HG03565 (cell line): ENCODE results near the gene MMP11.
A peak's percentile ranks its signal among the peaks of the same experiment; 100 is the strongest.
"Not testable (repeated sequence)": the region's sequence is repeated elsewhere in the genome, so short reads cannot be mapped to it uniquely, and the experiment has no call there.

ENCODE experiments used
- ATAC-seq: cut with Tn5 transposase; IDR thresholded peaks from one replicate; pipeline ENCODE4 v1.9.1; 2021; ENCODE audit warnings: mild to moderate bottlenecking, moderate library complexity; ENCODE audit not compliant: unreplicated experiment

Gene MMP11, protein sequence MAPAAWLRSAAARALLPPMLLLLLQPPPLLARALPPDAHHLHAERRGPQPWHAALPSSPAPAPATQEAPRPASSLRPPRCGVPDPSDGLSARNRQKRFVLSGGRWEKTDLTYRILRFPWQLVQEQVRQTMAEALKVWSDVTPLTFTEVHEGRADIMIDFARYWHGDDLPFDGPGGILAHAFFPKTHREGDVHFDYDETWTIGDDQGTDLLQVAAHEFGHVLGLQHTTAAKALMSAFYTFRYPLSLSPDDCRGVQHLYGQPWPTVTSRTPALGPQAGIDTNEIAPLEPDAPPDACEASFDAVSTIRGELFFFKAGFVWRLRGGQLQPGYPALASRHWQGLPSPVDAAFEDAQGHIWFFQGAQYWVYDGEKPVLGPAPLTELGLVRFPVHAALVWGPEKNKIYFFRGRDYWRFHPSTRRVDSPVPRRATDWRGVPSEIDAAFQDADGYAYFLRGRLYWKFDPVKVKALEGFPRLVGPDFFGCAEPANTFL

DNA sequence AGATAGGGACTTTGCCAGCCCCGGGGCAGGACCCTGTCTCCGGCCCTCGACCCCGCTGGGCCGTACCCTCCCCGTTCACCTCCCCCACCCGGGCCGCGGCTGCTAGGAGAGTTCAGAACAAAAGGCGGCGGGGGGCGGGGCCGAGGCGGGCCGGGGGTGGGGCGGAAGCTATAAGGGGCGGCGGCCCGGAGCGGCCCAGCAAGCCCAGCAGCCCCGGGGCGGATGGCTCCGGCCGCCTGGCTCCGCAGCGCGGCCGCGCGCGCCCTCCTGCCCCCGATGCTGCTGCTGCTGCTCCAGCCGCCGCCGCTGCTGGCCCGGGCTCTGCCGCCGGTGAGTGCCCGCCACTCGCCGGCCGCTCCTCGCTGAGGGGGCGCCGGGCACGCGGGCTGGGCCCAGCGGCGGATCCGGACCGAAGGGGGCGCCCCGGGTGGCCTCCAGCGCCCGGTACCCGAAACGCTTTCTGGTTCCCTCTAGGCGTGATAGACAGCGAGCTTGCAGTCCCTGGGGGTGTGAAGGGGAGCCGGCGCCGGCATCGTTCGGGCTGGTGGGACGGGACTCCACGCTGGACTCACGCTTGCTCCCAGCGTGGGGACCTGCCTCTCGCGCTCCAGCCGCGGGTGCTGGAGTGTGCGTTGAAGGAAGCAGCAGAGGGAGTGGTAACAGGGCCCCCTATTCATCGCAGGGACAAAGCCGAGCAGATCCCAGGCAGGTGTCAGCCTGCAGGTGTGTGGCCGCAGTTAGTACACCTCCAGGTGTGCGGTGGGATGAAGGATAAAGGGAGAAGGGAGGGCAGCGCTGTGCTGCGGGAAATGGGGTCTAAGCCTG is at the start of gene MMP11:
Gene MMP11, plus strand, starts transcription at position 201 of the 825 bp plus-strand sequence. Its CDS starts 22 bp downstream, at position 223.
- no peak for ATAC-seq

DNA sequence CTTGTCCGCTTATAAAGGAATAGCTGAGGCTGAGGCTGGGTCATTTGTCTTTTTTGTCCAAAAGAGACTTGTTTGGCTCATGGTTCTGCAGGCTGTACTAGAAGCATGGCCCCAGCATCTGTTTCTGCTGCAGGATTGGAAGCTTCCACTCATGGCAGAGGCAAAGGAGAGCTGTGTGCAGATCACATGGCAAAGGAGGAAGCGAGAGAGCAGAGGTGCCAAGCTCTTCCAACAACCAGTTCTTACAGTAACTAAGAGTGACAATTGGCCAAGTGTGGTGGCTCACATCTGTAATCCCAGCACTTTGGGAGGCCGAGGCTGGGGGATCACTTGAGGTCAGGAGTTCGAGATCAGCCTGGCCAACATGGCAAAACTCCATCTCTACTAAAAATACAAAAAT is 44.5 kb upstream of the MMP11 start:
- not testable (repeated sequence) for ATAC-seq

DNA sequence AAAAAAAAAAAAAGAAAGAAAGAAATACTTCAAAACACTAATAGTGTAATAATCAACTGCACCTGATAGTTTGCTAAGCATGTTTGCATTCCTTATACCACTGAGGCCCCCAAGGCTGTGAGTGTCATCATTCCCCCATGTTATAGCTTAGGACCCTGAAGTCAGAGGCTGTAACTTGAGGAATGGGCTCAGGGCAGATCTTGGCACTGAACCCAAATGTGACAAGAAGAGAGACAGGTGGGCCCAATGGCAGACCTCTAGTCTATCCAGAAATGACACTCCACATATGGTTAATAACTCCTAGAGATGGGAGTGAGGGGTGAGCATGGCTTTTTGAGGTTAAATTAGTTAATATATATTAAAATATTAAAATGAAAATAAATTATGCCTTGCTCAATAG is 35.0 kb upstream of the MMP11 start:
- no peak for ATAC-seq

DNA sequence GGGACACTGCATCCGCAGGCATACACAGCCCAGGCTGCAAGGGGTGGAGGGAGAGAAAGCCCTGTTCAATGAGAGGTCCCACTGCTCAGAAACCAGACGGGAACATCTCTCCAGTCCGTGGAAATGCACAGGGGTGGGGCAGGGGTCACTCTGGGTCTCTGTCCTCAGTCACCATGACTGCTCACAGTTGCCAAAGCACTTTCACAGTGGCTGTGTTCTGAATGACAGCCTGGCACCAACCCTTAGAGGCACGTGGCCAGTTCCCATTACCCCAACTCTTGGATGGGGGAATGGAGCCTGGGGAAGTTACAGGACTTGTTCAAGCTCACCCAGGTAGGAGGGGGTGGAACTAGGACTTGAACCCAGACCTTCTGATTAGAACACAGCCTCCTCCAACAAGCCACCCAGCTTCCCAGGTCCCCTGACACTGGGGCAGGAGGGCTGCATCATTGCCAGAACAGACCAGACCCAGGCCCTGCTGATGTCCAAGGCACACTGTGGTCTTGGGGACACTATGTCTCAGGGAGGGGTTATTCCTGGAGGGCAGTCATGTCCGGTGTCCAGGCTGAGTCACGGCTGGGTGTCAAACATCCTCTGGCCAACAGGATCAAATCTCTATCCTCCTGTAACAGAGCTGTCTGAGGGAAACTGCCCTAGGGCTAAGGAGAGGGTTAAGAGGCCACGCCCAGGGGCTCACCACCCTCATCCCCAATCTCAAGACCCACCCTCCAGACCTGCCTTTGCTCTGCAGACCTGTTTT is 30.0 kb upstream of the MMP11 start:
- no peak for ATAC-seq

DNA sequence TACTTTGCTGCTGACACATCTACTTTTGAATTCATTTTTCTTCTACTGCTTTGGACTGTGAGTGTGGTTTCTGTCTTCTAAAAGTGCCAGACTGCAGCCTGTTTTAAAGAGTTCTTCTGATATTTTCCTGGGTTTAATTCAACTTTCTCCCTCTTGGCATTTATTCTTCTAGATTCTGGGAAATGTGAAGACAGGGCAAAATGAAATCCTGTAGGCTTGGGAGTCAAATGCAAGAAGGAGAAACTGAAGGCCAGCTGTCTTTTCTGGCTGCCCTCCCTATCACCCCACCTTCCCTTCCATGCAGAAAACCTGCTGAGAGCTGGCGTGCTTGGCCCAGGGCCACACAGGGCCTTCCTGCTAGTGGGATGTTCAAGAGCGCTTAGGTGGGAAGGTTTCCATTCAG is 29.3 kb upstream of the MMP11 start:
- no peak for ATAC-seq

DNA sequence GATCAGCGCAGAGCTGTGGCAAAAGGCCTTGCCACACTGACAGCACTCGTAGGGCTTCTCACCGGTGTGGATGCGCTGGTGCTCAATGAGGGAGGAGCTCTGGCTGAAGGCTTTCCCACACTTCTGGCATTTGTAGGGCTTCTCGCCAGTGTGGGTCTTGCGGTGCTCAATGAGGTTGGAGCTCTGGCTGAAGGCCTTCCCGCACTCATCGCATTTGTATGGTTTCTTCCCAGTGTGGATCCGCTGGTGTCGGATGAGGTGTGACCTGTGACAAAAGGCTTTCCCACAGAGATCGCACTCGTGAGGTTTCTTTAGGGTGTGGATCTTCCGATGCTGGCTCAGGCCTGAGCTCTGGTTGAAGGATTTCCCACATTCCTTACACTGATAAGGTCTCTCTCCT is 28.6 kb upstream of the MMP11 start:
- no peak for ATAC-seq

DNA sequence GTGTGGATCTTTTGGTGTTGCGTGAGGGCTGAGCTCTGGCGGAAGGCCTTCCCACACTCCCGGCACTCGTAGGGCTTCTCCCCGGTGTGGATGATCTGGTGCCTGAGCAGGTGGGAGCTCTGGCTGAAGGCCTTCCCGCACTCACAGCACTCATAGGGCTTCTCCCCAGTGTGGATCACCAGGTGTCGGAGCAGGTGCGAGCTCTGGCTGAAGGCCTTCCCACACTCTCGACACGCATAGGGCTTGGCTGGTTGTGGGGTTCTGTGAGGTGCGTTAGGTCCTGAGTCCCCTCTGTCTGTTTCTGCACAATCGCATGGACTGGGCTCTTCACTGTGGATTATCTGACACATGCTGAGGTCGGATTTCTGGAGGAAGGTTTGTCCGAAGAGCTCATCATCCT is 28.2 kb upstream of the MMP11 start:
- no peak for ATAC-seq

DNA sequence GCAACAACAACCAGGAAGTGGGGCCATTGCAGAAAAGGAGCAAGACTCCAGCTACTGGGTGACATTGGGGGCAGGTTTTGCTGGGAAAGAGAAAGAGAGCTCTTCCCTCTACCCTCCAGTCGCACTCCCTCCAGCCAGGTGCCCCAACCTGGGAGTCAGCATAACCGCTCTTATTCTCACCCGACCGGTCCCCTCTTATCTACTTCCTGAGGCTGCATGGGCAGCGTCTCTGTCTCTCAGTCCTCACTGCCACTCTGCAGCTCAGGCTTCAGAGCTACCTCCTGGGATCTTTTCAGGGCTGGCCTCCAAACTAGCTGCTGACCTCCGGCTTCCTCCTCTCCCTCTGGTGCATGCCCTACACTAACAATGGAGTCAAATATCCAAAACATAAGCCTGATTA is 26.9 kb upstream of the MMP11 start:
- ATAC-seq = no peak

DNA sequence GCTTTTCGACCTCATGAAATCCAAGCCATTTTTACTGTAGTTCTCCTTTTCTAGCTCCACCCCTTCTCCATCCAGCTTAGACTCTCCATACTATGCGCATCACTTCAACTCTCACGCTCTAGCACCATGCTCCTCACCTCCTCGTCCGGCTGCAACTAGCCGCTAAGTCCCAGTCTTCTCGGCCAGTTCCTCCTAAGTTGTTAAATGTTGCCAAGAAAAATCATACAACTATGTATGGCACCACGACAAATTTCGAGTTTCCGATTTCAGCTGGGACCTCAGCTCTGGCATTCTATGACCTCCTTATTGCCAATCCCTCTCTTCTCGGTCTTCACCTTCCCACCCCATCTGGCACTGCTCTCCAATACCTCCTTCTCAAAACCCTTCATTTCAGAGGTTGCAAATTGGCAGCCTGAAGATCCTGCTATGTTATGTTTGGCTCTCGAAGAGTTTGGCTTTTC is 22.8 kb upstream of the MMP11 start:
- no peak for ATAC-seq

DNA sequence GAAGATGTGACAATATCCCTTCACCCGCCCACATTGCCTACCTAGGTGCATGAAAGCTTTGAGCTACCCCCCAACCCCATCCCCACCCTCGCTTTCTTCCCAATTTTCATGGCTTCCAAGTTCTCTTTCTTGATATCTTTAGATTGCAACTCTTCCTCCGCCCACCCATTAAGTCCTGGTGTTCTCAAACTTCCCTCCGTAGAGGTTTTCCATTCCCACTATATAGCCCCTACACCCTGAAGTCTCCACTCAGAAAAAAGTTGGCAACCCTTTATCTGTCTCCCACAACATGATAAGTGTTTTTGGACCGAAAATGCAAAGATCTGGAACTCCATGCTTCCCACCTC is 22.3 kb upstream of the MMP11 start:
- ATAC-seq = no peak

DNA sequence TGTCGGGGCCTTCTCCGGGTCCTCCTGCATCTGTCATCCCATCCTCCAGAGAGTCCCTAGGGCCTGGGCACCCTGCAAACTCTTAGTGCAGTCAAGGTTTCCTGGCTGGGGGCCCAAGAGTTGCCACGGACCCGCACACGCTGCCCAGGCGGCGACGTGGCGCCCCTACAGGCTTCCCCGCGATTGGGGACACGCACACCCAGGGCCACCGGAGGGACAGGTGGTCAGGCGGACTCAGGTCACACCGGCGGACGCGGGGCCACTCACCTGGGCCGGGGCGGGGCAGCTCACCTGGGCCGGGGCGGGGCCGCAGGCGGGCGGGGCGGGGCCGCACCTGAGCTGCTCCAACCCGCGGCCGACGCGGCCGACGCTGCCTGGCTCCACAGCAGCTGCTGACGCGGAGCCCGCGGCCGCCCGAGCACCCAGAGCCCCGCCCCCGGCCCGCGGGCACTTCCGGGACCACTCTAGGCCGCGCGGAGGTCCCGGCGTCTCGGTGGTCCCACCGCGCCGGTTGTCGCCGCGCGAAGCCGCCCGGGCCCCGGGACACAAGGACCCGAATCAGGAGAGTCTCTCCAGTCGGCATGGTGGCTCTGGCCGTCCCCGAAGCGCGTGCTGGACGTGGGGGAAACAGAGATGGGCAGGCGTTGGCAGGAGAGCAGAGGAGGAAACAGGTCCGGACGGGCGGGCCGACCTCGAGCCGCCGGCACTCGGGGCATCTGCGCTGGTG is 21.8 kb upstream of the MMP11 start, which contains the start of gene ZNF70:
Gene ZNF70, minus strand, starts transcription at position 399 of the 727 bp plus-strand sequence. CDS start 5,972 bp downstream, outside the sequence.
- ATAC-seq = peak; percentile 58

DNA sequence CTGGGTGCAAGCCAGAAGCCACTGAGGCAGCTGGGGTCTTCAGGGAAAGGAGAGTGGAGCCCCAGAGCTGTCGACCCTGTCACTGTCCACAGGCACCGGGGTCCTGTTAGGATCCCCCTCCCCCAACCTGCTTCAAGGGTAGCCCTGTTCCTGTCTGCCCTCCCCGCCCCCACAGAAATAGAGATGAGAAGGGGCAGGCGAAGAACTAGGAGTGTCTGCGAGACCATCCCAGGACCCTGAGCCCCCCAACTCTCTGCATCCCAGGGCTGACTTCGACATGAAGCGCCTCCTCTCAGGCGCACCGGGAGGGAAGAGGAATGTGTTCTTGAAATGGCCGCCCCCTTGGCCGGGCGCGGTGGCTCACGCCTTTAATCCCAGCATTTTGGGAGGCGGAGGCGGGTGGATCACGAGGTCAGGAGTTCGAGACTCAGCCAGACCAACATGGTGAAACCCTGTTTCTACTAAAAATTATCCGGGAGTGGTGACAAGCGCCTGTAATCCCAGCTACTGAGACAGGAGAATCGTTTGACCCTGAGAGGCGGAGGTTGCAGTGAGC is 21.1 kb upstream of the MMP11 start:
- ATAC-seq = no peak

DNA sequence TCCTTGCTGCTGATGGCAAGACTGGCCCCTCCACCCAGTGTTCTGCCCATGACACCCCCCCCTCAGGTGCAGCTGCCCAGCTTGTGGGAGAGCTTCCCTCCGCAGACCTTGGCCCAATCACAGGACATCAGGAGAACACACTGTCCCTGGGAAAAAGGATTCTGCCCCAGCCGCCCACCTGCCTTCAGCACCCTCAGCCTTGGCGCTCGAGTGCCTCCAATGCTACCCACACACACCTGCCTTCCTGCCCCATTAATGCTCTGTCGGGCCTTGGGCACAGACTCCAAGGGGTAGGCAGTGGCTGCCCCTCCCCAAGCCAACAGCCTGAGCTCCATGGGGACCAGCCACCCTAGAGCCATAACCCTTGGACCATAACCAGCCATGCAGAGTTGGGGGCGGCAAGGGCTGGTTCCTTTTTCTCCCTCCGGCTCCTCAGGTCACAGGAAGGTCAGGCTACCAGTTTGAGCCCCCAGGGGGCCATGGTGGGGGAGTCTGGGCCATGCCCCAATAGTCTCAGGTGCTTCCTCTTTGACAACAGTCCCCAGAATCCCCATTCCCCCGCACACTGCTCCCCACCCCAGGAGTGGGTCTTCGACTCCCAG is 20.5 kb upstream of the MMP11 start:
- ATAC-seq = no peak

DNA sequence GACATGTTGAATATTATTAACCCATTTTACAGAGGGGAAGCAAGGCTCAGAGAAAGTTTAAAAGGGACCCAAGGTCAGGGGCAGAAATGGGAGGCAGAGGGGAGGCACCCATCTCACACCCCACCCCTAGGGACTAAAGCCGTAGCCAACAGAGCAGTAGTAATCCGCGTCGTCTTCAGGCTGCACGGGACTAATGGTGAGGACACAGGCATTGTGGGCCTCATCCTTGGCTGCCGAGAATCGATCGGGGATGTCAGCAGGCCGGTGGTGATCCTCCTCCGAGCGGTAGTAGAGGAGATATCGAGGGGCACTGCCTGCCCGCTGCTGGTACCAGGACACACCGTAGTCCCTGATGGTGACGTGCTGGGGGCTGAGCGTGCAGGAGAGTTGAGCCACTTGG is 19.9 kb upstream of the MMP11 start:
- no peak for ATAC-seq

DNA sequence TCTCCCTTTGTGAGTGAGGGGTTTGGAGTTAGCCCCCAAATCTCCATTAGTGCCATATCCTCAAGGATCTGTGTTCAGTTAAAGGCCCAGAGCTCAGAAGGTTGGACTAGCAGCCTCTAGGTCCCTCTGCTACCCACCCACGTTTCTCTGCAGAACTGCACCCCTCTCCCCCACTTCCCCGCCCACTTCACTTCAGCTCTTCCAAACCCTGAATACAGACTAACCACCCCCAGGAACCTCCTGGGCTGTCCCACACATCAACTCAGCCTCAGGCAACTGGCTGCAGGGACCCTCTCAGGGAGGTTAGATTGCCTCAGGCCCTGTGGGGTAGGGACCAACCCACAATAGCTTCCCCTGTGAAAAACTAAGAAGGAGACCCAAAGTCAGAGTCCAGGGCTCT is 19.3 kb upstream of the MMP11 start:
- no peak for ATAC-seq

DNA sequence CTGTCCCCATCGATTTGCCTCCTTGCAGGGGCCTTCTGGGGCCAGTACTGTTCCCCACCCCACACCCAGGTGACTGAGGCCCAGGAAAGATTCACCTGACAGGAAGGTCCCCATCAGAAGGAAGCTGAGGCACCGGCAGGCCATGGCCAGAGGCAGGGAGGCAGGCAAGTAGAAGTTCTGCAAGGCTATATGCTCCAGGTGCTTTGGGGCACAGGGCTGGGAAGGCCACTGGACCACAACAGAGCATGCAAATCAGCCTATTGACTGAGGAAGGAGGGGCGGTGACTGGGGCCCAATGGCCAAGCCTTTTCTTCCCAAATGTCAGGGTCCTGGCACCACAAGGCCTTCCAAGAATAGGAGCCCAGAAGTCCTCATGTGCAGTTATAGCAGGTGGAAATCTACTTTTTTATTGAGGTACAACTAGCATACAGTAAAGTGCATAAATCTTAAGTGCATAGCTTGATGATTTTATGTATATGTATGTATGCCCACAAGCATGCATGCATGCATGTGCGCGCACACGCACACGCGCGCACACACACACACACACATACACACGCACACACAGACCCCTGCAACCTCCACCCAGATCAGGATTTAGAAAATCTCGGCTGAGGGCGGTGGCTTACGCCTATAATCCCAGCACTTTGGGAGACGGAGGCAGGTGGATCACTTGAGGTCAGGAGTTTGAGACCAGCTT is 18.3 kb upstream of the MMP11 start, which contains the start of gene VPREB3:
Gene VPREB3, minus strand, starts transcription at position 206 of the 700 bp plus-strand sequence. Its CDS starts 62 bp downstream, at position 144.
- no peak for ATAC-seq

DNA sequence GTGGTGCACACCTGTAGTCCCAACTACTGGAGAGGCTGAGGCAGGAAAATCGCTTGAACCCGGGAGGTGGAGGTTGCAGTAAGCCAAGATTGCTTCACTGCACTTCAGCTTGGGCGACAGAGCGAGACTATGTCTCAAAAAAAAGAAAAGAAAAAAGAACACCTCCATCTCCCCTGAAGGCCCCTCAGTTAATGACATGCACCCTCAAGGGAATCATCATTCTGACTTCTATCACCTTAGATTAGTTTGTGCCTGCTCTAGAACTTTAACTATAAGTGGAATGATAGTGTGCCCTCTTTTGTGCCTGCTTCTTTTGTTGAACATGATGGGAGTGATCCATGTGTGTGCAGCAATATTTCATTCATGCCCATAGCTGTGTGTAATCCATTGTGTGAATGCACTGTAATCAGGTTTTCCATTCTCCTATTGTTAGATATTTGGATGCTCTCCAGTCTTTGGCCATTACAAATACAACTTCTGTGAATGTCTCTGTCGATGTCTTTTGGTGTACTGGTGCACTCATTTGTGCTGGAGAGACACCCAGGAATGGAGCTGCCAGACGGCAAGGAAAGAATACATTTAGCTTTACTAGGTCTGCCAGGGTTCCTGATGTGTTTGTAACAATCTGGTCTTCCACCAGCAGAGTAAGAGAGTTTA is 17.5 kb upstream of the MMP11 start:
- ATAC-seq = no peak

DNA sequence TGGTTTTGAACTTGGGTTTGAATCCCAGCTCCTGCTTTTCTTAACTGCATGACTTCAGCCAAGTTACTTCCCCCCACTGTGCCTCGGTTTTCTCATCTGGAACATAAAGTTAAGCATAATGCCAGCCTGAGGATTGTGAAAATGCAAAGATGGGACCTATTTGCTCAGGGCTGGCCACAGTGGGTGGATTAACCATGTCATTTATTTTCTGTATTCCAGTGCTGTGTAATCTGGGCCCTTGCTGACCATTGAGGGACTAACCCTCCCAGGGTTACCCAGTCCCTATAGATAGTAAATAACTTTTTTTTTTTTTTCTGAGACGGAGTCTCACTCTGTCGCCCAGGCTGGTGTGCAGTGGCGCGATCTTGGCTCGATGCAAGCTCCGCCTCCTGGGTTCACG is 16.9 kb upstream of the MMP11 start:
- ATAC-seq = no peak
